HL-60 (cell line): ENCODE measurements around the gene EEF1A2.

Experiments used
- DNase-seq, 2 experiments: peaks; one replicate each; pipeline ENCODE4 v3.0.0-alpha.2; 2010 to 2020; ENCODE audit warnings: low read depth in 1 of 2, low spot score in 1 of 2
- H3K27ac ChIP-seq: fragments of 250-450 bp; sonication (Bioruptor Pico); replicated peaks from 2 replicates; pipeline ENCODE4 v1.5.1; 2020; ENCODE audit warnings: mild to moderate bottlenecking, moderate library complexity
- H3K27me3 ChIP-seq: fragments of 250-450 bp; sonication (Bioruptor Pico); 2 replicates; pipeline ENCODE4 v1.5.1; 2021; ENCODE audit warnings: mild to moderate bottlenecking, moderate library complexity; ENCODE audit not compliant: insufficient read depth, poor library complexity, severe bottlenecking
- H3K4me3 ChIP-seq: replicated peaks from 2 replicates; pipeline ENCODE4 v1.5.1; 2011; ENCODE audit warnings: mild to moderate bottlenecking, control low read depth, low read length; ENCODE audit not compliant: insufficient read depth
- GABPA ChIP-seq: IDR thresholded peaks from 2 replicates; pipeline ENCODE4 v1.6.1; 2012; ENCODE audit warnings: low read depth
- POLR2AphosphoS5 ChIP-seq: IDR thresholded peaks from 2 replicates; pipeline ENCODE4 v1.6.1; 2012; ENCODE audit warnings: low read depth
- REST ChIP-seq: IDR thresholded peaks from 2 replicates; pipeline ENCODE4 v1.6.1; 2012; ENCODE audit warnings: low read depth; ENCODE audit not compliant: insufficient replicate concordance
- SPI1 ChIP-seq: IDR thresholded peaks from 2 replicates; pipeline ENCODE4 v1.6.1; 2012; ENCODE audit warnings: low read depth, mild to moderate bottlenecking, borderline replicate concordance
- TF ChIP-seq, protein P1 (sequence below): IDR thresholded peaks from one replicate; pipeline ENCODE4 v1.5.1; 2011; ENCODE audit warnings: low read length, control low read depth, inconsistent platforms; ENCODE audit not compliant: insufficient read depth

The EEF1A2 gene

GRCh38 chr20:63490416-63490815 is 8.5 kb downstream of the EEF1A2 start:
- H3K4me3 ChIP-seq, result no peak overlapping the region
- TF ChIP-seq SPI1, result no peak
- TF ChIP-seq, protein P1, sequence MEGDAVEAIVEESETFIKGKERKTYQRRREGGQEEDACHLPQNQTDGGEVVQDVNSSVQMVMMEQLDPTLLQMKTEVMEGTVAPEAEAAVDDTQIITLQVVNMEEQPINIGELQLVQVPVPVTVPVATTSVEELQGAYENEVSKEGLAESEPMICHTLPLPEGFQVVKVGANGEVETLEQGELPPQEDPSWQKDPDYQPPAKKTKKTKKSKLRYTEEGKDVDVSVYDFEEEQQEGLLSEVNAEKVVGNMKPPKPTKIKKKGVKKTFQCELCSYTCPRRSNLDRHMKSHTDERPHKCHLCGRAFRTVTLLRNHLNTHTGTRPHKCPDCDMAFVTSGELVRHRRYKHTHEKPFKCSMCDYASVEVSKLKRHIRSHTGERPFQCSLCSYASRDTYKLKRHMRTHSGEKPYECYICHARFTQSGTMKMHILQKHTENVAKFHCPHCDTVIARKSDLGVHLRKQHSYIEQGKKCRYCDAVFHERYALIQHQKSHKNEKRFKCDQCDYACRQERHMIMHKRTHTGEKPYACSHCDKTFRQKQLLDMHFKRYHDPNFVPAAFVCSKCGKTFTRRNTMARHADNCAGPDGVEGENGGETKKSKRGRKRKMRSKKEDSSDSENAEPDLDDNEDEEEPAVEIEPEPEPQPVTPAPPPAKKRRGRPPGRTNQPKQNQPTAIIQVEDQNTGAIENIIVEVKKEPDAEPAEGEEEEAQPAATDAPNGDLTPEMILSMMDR, result no peak
- no peak for TF ChIP-seq REST
- TF ChIP-seq GABPA, result no peak
- no peak for TF ChIP-seq POLR2AphosphoS5
- no peak for DNase-seq
- H3K27ac ChIP-seq, result no peak overlapping the region
- peaks cover 21% of the 10 kb centered on the region for H3K27me3 ChIP-seq

DNA sequence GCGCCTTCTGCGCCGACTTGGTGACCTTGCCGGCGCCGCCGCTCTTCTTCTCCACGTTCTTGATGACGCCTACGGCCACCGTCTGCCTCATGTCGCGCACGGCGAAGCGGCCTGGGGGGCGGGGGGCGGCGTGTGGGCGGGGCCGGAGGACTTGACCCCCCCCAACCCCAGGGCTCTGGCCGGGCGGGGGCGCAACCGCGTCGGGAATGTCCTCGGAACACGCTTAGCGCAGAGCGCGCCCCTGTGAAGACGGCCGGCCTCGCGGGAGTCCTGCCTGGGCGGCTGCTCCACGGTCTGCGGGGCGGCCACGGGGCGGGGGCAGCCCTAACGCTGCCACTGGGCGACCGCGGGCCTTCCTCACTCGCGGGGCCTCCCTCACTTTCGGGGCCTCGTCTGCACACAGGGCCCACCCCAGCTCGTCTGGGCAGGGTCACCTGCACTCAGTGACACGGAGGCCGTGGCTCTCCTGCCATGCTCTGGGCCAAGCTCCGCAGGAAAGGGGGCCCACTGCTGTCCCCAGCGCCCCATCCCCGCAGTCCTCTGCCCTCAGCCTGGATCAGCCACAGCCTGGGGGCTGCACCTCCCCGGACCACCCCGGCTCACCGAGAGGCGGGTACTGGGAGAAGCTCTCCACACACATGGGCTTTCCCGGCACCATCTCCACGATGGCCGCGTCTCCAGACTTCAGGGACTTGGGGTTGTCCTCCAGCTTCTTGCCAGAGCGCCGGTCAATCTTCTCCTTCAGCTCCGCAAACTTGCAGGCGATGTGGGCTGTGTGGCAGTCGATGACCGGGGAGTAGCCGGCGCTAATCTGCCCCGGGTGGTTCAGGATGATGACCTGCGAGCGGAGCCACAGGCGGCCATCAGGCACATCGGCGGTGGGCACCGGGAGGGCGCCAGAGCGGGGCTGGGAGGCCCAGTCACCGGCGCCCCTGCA is 10.3 kb downstream of the EEF1A2 start:
- no peak overlapping the region for H3K4me3 ChIP-seq
- H3K27me3 ChIP-seq, result peaks cover 21% of the 10 kb centered on the region
- DNase-seq, result no peak
- no peak overlapping the region for H3K27ac ChIP-seq
- TF ChIP-seq SPI1 (no peak), GABPA (no peak), REST (no peak), POLR2AphosphoS5 (no peak)
- TF ChIP-seq, protein P1, result no peak

GRCh38 chr20:63487781-63488241 is 11.1 kb downstream of the EEF1A2 start:
- Histone ChIP-seq H3K4me3 (no peak overlapping the region), H3K27me3 (peaks cover 25% of the 10 kb centered on the region), H3K27ac (no peak overlapping the region)
- TF ChIP-seq GABPA (no peak), POLR2AphosphoS5 (no peak), SPI1 (no peak), REST (no peak)
- TF ChIP-seq, protein P1, result no peak
- DNase-seq, result no peak
